GM13976 (cell line): Measurements from ENCODE around the gene GLCE.

ENCODE experiments used
- DNase-seq: peaks from one replicate; pipeline ENCODE4 v3.0.0; 2012; ENCODE audit warnings: low spot score
- in situ Hi-C: fragments of 300-500 bp; cut with MboI; formaldehyde crosslinking; loops from one replicate; pipeline ENCODE4 v1.12.0; 2022; ENCODE audit warnings: low sequenced_read_pairs, mixed read lengths, inconsistent platforms; ENCODE audit not compliant: unreplicated experiment
- TF ChIP-seq, protein P1 (sequence below): IDR thresholded peaks from 2 replicates; pipeline ENCODE4 v1.5.1; 2012; ENCODE audit warnings: borderline replicate concordance, mild to moderate bottlenecking; ENCODE audit not compliant: insufficient read depth; ENCODE audit errors: extremely low read depth, missing control alignments, control extremely low read depth

Gene GLCE

DNA sequence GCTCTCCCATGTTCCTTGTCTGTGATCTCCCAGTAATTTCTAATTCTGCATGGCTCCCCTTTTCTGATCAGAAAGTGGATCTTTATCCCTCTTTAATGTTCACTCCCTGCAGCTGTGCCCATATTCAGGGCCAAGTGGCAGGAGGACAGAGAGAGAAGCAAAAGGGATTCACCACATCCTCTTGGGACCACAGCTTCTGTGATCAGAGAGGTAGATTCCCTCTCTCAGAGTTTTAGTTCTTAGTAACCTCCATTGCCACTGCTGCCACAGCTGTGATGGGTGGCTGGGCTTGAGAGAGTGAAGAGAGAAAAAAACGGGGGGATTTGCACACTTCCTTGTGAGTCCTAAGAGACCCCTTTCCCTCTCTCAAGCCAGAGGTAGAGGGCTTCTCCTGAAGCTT lies 49.2 kb downstream of the GLCE start:
- DNase-seq = no peak
- in situ Hi-C loops = no loop called here
- TF ChIP-seq, protein P1, sequence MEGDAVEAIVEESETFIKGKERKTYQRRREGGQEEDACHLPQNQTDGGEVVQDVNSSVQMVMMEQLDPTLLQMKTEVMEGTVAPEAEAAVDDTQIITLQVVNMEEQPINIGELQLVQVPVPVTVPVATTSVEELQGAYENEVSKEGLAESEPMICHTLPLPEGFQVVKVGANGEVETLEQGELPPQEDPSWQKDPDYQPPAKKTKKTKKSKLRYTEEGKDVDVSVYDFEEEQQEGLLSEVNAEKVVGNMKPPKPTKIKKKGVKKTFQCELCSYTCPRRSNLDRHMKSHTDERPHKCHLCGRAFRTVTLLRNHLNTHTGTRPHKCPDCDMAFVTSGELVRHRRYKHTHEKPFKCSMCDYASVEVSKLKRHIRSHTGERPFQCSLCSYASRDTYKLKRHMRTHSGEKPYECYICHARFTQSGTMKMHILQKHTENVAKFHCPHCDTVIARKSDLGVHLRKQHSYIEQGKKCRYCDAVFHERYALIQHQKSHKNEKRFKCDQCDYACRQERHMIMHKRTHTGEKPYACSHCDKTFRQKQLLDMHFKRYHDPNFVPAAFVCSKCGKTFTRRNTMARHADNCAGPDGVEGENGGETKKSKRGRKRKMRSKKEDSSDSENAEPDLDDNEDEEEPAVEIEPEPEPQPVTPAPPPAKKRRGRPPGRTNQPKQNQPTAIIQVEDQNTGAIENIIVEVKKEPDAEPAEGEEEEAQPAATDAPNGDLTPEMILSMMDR = no peak

DNA sequence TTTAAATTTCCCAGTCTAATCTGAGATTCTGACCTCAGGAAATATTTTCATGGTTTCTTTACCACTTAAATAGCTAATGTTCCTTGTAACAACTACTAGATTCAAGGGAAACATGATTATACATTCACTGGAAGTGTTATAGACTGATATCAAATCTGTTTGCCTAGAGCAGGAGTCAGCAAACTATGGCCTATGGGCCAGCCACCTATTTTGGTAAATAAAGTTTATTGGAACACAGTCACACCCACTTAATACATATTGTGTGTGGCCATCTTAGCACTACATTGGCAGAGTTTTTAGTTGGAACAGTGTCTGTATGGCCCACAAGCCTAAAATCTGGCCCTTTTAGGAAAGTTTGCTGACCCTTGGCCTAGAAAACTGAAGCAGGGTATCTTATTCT lies 50.1 kb downstream of the GLCE start:
- TF ChIP-seq, protein P1 = no peak
- DNase-seq = no peak
- in situ Hi-C loops = no loop called here

DNA sequence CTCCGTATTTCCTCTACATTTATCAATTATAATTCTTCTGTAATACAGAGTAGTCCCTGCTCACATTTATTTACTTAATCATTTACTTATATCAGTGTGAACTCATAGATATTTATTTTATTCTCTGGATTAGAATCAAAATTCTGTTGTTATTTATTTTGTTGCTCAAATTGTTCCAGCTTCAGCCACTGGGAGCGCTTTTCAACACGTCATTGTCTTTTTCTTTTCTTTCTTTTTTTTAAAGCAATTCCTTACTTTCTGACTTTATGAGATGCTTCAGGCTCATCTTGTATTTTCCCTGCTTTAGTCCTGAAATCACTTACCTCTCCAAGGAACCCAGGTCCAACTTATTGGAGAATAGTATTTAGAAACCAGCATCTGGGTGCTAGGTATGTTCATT lies 53.4 kb downstream of the GLCE start:
- DNase-seq = no peak
- in situ Hi-C loops = no loop called here
- TF ChIP-seq, protein P1 = no peak

DNA sequence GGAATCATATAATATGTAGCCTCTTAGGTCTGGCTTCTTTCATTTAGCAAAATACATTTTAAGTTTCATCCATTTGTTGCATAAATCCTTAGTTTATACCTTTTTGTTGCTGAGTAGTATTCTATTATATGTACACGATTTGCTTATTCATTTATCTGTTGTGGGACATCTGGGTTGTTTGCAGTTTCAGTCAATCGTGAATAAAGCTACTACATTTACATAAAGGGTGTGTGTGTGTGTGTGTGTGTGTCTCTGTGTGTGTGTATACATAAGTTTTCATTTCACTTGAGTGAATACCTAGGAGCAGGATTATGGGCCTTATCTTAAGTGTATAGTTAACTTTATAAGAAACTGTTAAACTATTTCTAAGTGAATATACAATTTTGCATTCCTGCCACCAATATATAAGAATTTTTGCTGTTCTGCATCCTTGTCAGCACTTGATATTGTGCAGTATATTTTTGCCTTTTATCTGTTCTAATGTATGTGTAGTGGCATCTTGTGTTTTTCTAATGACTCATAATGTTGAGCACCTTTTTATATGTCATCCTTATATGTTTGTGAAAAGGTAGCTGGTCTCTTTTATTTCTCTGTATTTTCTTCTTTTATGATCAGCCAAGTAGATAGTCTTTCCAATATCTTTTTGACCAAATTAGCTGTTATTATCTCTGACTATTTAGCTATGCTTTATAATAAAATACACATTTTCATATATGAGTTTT lies 55.0 kb downstream of the GLCE start:
- in situ Hi-C loops = no loop called here
- no peak for DNase-seq
- TF ChIP-seq, protein P1 = no peak

DNA sequence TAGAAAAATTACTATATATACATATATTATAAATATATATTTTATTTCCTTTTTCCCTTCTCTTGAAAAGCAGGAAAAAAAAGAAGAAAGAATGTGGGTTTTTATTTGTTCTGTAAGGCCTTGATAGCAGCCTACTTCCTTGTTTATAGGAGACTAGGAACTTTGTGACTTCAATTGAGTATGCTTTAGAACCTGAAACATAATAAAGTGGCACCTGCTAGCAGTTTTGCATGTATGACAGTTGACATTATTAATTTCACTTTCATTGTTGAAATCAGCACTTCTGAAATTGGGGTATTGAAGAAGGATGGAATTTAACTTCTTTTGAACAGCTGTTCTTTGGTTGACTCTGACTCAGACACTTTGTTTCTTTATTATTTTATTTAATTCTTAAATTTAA lies 56.9 kb downstream of the GLCE start:
- in situ Hi-C loops = no loop called here
- no peak for DNase-seq
- TF ChIP-seq, protein P1 = no peak

DNA sequence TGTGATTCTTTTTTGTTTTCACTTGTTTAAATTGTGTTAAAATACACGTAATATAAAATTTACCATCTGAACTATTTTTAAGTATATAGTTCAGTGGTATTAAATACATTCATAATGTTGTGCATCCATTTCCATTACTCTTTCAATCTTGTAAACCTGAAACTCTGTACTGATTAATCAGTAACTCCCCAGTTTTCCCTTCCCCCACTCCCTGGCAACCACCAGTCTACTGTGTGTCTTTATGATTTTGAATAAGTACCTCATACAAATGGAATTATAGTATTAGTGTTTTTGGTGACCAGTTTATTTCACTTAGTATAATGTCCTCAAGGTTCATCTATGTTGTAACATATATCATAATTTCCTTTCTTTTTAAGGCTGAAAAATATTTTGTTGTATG lies 59.3 kb downstream of the GLCE start:
- TF ChIP-seq, protein P1 = no peak
- DNase-seq = no peak
- in situ Hi-C loops = no loop called here

DNA sequence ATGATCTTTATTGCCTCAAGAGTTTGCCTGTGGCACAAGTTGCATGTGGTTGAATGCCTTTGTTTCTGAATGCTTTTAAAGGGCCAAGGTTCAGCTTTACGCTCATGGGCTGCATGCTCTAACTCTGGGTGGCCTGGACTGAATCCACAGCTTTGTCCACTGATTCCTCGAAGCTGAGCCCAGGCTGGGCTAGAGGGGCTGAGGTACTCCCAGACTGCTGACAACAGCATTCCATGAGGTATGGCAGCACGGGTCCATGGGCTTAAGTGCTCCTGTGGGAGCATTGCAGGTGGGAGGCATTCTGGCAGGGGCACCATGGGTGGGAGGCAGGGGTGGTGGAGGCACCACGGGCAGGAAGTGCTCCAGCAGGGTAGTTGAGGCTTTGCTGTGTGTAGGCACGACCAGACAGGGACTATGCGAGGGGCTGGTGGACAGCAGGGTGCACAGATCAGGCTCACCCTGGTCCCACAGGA lies 61.6 kb downstream of the GLCE start:
- TF ChIP-seq, protein P1 = no peak
- in situ Hi-C loops = no loop called here
- DNase-seq = no peak
